ENCODE data around the gene KDM4B.

GRCh38 chr19:5112175-5112574 lies 143.3 kb downstream of the KDM4B start:
- TF ChIP-seq CTCF (IDR thresholded peaks at IDR 0.05) = no peak
- TF ChIP-seq EZH2 (IDR thresholded peaks at IDR 0.05; ENCODE audit: borderline replicate concordance, insufficient read depth, low read depth, low read length, poor library complexity, severe bottlenecking) = no peak

All from B cell (primary cell).